Adrenal gland (tissue), 12 donors: ENCODE results near the gene SMYD2. TPM values are rescaled to one million over a fixed set of nuclear protein-coding genes. Genes with fewer than 3 reads are reported as not detected.

ENCODE experiments used
- DNase-seq, 7 donors: peaks; one replicate each; pipeline ENCODE4 v3.0.0-alpha.2; 2019 to 2020
- H3K27ac ChIP-seq, 5 donors: fragments of 200-600 bp; sonication (generic) in 4 of 5; 1 replicate in 3 of 5; 2 replicates in 2 of 5; pipeline versions ENCODE4 v1.5.1 to v1.8.0; 2016 to 2020; ENCODE audit warnings: mild to moderate bottlenecking in 1 of 5
- H3K27me3 ChIP-seq: fragments of 200-600 bp; 2 replicates; pipeline ENCODE4 v1.8.0; 2021
- H3K36me3 ChIP-seq, 2 donors: fragments of 200-600 bp; replicated peaks in 1 of 2; 1 replicate in 1 of 2; 2 replicates in 1 of 2; pipeline versions ENCODE4 v1.5.1 to v1.8.0; 2018 to 2022
- H3K4me1 ChIP-seq, 2 donors: fragments of 200-600 bp; replicated peaks in 1 of 2; 1 replicate in 1 of 2; 2 replicates in 1 of 2; pipeline versions ENCODE4 v1.5.1 to v1.8.0; 2018 to 2021
- H3K4me3 ChIP-seq, 4 donors: fragments of 200-600 bp; sonication (generic) in 3 of 4; one replicate each; pipeline ENCODE4 v1.5.1; 2016 to 2018
- H3K9me3 ChIP-seq, 3 donors: fragments of 200-600 bp; sonication (generic) in 1 of 3; replicated peaks in 1 of 3; 1 replicate in 2 of 3; 2 replicates in 1 of 3; pipeline versions ENCODE4 v1.5.1 to v1.8.0; 2016 to 2021
- POLR2A ChIP-seq, 2 donors: fragments of 450-650 bp; IDR thresholded peaks; one replicate each; pipeline ENCODE4 v1.6.1; 2017; ENCODE audit warnings: antibody characterized with exemption in 2 of 2, mild to moderate bottlenecking in 2 of 2, moderate library complexity in 1 of 2
- WGBS, 4 donors: extraction: QIAGEN DNeasy Blood & Tissue Kit in 2 of 4; methylation state at CpG; one replicate each; pipeline versions ENCODE4 v1.1.5 to v1.1.7; 2013 to 2017; 5-methylcytosine and 5-hydroxymethylcytosine counted together
- intact Hi-C, 2 donors: fragments of 100-400 bp; cut with DNase I; formaldehyde crosslinking; loops; one replicate each; pipeline versions ENCODE4 v1.14.1 to v1.15.0; 2022 to 2023
- polyA plus RNA-seq, 3 donors: library from polyadenylated mRNA; stranded (reverse); fragments of 200-250 nt in 2 of 3; fragments of 350-450 nt in 1 of 3; fragmentation: Illumina TruSeq in 1 of 3; extraction: RNeasy Lipid Tissue Mini Kit (QIAGEN cat#74804) in 1 of 3; gene quantifications; one replicate each; pipeline ENCODE4 v1.2.3, GENCODE V29; 2013 to 2014
- total RNA-seq, 9 donors: library from RNA; depleted of rRNA in 4 of 9; stranded (reverse); fragments of >200 nt in 4 of 9; fragments of 120-200 nt in 1 of 9; fragmentation: NEBNext Ultra II Directional in 1 of 9; extraction: Animal tissue kit (Norgen Biotek cat#: 25700) in 1 of 9; gene quantifications; one replicate each; pipeline versions ENCODE4 v1.1.0 to v1.2.4, GENCODE V29; 2013 to 2023
- TF ChIP-seq, protein P1 (sequence below), 6 experiments: fragments of 450-650 bp in 4 of 6; fragments of 200-600 bp in 2 of 6; sonication (generic) in 1 of 6; IDR thresholded peaks; 1 replicate in 5 of 6; 2 replicates in 1 of 6; pipeline versions ENCODE4 v1.5.1 to v1.8.0; 2016 to 2021; ENCODE audit warnings: antibody characterized with exemption in 6 of 6, mild to moderate bottlenecking in 2 of 6, moderate library complexity in 1 of 6
- donor health status: healthy with polysubstance abuse.
- donor health status: Bipolar disorder and iron deficiency.
- donor health status: DM: yes; HTN: yes; CAD: no.
- donor health status: DM: no; HTN: no; CAD: no.
- donor health status: DM: no; HTN: no; CAD: no.
- donor health status: DM: yes; HTN: yes; CAD: no.

SMYD2 gene
- total and polyA plus RNA-seq, 12 donors = 11.4 to 67.9 (median 23.2) TPM

DNA sequence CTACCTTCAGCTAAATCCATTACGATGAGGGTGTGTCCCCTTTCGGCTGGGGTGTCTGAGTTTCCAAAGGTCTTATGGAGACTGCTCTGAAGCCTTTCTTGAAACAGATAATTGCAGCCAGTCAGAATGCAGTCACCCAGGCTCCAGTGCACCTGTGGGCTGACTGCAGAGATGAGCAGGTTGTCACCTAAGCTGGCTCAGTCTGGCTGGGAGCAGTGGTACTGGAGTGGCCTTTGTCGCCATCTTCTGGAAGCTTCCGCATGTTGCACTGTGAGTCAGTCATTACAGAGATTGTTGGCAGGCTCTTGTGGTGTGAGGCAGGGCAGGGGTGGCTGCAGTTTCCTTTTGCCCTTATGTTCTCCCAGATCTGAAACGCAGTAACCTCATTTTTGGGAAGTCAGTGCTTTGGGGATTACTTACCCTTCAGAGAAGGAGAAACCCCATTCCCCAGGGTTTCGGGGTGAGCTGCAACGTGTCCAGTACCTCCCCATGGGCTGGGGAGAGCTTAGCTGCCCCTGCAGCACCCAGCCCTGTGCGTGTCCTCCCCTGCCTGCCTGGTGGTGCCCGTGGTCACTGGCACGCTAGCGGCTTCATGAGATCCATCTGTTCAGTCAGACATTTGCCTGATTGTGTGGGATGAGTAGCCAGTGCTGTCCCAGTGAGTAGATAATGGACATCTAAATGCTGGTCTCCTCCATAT is 48.0 kb downstream of the SMYD2 start:
- peak; percentile 80 to 96 (median 85) for DNase-seq
- Histone ChIP-seq H3K27ac (no peak overlapping the region), H3K36me3 (no peaks in the 10 kb centered on the region), H3K4me1 (peaks cover 0 to 10% of the 10 kb centered on the region in 2 donors), H3K4me3 (no peak overlapping the region), H3K27me3 (no peaks in the 10 kb centered on the region), H3K9me3 (no peaks in the 10 kb centered on the region)
- 50 to 57% (median 53%) methylated on average over 6 to 11 of the region's 11 CpGs for WGBS, 4 donors
- no peak for TF ChIP-seq POLR2A (IDR thresholded peaks at IDR 0.05)
- TF ChIP-seq, protein P1, sequence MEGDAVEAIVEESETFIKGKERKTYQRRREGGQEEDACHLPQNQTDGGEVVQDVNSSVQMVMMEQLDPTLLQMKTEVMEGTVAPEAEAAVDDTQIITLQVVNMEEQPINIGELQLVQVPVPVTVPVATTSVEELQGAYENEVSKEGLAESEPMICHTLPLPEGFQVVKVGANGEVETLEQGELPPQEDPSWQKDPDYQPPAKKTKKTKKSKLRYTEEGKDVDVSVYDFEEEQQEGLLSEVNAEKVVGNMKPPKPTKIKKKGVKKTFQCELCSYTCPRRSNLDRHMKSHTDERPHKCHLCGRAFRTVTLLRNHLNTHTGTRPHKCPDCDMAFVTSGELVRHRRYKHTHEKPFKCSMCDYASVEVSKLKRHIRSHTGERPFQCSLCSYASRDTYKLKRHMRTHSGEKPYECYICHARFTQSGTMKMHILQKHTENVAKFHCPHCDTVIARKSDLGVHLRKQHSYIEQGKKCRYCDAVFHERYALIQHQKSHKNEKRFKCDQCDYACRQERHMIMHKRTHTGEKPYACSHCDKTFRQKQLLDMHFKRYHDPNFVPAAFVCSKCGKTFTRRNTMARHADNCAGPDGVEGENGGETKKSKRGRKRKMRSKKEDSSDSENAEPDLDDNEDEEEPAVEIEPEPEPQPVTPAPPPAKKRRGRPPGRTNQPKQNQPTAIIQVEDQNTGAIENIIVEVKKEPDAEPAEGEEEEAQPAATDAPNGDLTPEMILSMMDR (IDR thresholded peaks at IDR 0.05) = peak; percentile 76 to 98 (median 95)
- intact Hi-C loops = loop anchor here (5.0 kb wide), 2 partner anchors 67 to 112 kb away; no protein-coding TSS in a partner anchor

DNA sequence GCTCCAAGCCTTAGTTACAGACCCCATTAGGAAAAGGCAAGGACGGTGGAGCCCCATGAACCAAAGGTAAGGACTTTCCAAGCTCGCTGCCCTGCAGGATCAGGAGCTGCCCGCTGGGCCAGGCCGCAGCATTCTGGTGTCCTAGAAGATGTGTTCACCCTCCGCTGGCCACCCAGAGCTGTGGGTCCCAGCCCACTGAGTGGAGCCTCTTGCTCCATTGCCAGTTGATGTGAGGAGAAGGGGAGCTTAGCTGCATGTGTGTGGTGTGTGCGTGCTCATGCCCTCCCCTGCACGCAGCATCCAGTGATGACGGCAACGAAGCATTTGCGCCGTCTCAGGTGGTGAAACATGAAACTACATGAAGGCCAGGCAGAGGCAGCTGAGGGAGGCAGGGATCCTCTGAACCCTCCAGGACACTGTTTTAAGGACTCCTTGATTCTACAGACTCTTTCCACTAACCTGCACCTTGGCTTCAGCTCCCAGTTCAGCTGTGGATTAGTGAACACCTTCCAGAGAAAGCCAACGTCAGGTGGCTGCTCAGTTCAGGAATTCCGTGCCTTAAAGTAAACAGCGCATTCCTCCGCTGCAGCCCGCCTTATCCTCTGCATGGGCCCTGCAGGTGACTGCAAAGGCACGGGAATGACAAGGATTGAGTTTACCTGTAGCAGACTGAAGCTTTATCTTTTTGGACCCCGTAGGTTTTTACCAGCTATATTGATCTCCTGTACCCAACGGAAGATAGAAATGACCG is 48.7 kb downstream of the SMYD2 start:
- H3K27me3 ChIP-seq = no peaks in the 10 kb centered on the region
- TF ChIP-seq, protein P1 (IDR thresholded peaks at IDR 0.05) = no peak
- no peak overlapping the region for H3K4me3 ChIP-seq
- intact Hi-C loops = loop anchor here (5.0 to 10.0 kb wide), 4 partner anchors 67 to 1195 kb away; no protein-coding TSS in a partner anchor
- no peak overlapping the region for H3K27ac ChIP-seq
- H3K36me3 ChIP-seq = no peaks in the 10 kb centered on the region
- H3K9me3 ChIP-seq = no peaks in the 10 kb centered on the region
- DNase-seq = no peak
- H3K4me1 ChIP-seq = peaks cover 0 to 10% of the 10 kb centered on the region in 2 donors
- WGBS, 4 donors = 92 to 96% (median 95%) methylated on average over 14 to 20 of the region's 20 CpGs

DNA sequence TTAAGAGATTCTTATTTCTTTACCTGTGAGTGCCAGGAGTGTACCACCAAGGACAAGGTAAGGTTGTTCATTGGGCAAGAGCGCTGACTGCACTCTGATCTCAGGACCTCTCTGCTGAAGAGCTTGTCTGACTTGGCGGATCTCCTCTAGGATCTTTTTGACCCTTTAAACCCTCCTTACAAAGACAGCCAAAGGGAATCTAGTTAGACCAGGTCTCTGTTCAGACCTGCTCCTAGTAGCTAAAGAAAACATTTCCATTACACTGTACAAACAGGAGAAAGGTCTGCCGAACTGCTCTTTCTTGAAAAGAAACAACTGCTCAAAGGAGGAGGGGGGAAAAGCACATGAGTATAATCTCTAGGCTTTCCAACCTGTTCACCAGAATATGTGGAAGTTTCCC is 49.3 kb downstream of the SMYD2 start:
- 87 to 95% (median 92%) methylated on average over 3 of the region's 3 CpGs for WGBS, 4 donors
- H3K27ac ChIP-seq = no peak overlapping the region
- H3K27me3 ChIP-seq = no peaks in the 10 kb centered on the region
- DNase-seq = no peak
- H3K36me3 ChIP-seq = no peaks in the 10 kb centered on the region
- H3K4me3 ChIP-seq = no peak overlapping the region
- peaks cover 0 to 10% of the 10 kb centered on the region in 2 donors for H3K4me1 ChIP-seq
- intact Hi-C loops = loop anchor here (5.0 to 10.0 kb wide), 2 partner anchors 257 to 1195 kb away; no protein-coding TSS in a partner anchor
- no peak for TF ChIP-seq POLR2A (IDR thresholded peaks at IDR 0.05)
- TF ChIP-seq, protein P1 (IDR thresholded peaks at IDR 0.05) = no peak
- no peaks in the 10 kb centered on the region for H3K9me3 ChIP-seq

DNA sequence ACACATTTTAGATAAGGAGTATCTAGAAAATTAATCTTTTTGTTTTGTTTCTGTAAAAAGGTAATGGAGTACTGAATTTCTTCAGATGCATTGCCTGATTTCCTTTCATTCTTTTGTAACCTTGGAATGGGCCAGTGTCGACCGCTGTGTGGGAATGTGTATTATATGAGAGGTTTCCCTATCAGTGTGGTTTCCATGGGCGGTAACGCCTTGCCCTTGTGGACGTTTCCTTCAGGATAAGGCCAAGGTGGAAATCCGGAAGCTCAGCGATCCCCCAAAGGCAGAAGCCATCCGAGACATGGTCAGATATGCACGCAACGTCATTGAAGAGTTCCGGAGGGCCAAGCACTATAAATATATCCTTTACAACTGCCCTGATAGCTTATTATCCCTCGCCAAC is 49.8 kb downstream of the SMYD2 start:
- H3K9me3 ChIP-seq = no peaks in the 10 kb centered on the region
- H3K36me3 ChIP-seq = no peaks in the 10 kb centered on the region
- TF ChIP-seq POLR2A (IDR thresholded peaks at IDR 0.05) = no peak
- TF ChIP-seq, protein P1 (IDR thresholded peaks at IDR 0.05) = no peak
- 73 to 89% (median 76%) methylated on average over 12 of the region's 12 CpGs for WGBS, 4 donors
- no peak overlapping the region for H3K27ac ChIP-seq
- H3K4me3 ChIP-seq = no peak overlapping the region
- H3K4me1 ChIP-seq = peaks cover 0 to 10% of the 10 kb centered on the region in 2 donors
- H3K27me3 ChIP-seq = no peaks in the 10 kb centered on the region
- intact Hi-C loops = loop anchor here (5.0 to 10.0 kb wide), 2 partner anchors 257 to 1194 kb away; no protein-coding TSS in a partner anchor
- DNase-seq = no peak
